Stimulated activated CD4-positive, alpha-beta T cell treated with anti-CD3 and anti-CD28 coated beads, Interleukin-4, amount 100 ng/mL, for 24 hours (primary cell): Measurements from ENCODE around the gene LGALS7B.
"Not testable (repeated sequence)": the region's sequence is repeated elsewhere in the genome, so short reads cannot be mapped to it uniquely, and the experiment has no call there.

Source experiments
- DNase-seq: peaks from one replicate; pipeline ENCODE4 v3.0.0-alpha.2; 2020

LGALS7B gene

DNA sequence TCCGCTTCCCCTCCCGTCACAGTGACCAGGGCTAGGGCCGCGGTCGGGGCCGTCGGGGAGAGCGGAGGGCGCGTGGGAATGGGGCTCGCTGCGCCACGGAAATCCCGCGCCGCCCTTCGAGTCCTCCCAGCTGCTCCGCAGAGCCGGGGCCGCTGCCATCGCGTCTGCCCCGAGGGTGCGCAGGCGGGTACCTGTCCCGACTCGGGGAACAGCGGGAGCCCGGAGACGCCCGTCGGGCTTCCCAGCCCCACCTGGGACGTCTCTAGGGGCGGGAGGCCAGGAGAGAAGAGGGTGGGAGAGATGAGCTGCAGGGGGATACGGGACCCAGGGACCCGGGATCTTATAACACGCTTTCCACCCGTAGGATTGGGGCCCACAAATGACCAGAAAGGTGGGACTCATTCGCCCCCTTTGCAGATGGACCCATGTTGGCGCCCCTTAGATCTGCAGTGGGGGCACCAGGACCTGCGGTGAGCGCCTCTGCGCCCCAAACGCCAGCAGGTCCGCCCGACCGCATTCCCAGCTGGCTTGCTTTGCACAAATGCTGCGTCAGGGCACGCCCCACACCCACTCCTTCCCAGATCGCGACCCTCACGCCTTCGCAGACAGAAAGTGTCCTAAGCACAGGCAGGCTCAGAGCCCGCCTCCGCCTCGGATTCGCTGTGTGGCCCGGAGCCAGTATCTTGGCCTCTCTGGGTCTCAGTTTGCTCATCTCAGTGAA, 18.6 kb upstream of the LGALS7B start:
- DNase-seq: not testable (repeated sequence)

DNA sequence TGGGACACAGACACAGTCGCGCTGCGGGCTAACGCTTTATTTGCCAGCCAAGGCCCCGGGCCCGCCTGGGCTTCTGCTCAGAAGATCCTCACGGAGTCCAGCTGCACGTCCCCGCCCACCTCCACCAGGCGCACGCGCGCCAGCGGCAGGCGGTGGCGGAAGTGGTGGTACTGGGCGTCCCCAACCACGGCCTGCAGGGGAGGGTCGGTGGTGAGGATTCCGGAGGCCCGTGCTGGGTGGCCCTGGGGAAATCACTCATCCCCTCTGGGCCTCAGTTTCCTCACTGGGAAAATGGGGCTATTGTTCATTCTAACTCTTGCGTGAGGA, 18.1 kb upstream of the LGALS7B start:
- DNase-seq: not testable (repeated sequence)

DNA sequence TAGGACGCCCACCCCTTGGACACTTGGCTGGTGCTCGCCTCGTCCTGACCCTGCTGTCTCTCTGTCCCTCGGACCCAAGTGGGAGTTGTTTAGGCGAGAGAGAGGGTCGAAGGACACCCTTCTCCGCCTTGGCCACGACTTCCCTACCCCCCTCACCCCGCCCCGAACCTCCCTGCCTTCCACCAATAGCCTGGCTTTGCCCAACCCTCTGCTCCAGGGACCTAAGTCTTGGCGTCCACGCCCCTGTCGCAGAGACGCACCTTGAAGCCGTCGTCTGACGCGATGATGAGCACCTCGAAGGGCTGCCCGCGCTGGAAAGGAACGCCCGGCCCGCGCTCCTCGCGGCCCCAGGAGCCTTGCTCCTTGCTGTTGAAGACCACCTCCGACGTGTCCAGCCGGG, 17.4 kb upstream of the LGALS7B start:
- not testable (repeated sequence) for DNase-seq

DNA sequence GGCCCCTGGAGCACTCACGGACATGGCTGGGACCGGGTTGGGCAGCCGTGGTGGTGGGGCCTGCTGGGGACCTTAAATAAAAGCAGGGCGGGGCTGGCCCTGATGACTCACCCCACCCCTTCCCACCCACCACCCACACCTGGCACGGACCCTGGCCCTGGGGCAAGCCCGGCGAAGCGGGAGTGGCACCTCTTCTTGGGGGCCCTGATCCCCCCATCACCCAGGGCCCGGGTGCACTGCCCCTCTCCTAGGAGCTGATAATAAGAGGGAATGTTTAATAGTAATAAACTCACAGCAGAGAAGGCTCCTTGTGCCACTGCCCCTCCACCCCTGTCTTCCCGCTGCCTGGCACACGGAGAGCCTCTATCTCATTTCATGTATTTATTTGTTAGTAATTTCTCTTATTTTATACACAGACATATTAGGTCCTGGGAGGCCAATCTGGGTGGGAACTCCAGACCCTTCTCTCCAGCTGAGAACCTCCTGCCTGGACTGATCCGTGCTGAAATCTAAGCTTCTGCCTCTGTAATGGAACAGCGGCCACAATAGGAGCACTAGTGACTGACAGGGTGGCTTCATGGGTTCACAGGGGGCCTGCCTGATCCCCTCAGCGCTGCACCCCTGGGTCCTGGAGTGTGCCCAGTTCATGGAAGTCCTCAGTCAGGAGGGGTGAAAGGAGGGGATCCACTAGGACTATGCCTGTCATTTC, 15.4 kb upstream of the LGALS7B start, which contains the start of gene LGALS7:
Gene LGALS7 (minus strand): TSS at position 49 of the 709 bp plus-strand sequence. CDS start 25 bp downstream, at position 24.
- no peak for DNase-seq

GRCh38 chr19:38774181-38774950, 14.6 kb upstream of the LGALS7B start:
- DNase-seq: no peak

DNA sequence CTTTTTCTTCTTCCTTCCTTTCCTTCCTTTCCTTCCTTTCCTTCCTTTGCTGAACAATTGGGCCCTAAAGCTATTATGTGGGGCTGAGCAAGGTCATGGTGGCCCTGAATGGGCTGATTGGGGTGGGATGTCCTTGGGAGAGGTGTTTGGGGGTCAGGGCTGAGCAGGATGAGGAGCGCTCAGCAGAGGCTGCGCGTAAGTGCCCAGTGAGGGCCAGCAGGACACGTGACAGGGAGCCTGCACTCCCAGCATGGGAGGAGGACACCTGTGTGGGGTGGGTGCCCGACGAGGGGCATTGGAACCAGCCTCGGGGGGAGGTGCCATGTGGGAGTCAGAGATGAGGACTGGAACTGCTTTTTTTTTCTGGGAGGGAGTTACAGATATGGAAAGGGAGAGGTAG, 10.3 kb upstream of the LGALS7B start:
- no peak for DNase-seq

DNA sequence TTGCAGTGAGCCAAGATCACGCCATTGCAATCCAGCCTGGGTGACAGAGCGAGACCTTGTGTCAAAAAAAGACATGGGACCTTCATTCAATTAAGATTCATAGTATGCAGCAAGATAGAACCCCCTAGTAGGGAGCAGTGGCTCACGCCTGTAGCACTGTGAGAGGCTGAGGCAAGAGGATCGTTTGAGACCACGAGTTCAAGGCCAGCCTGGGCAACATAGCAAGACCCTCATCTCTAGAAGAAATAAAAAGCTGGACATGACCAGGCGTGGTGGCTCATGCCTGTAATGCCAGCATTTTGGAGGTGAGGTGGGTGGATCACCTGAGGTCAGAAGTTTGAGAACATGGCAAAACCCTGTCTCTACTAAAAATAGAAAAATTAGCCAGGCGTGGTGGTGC, 8.6 kb upstream of the LGALS7B start:
- DNase-seq: no peak

- DNase-seq: no peak
Observed at GRCh38 chr19:38781058-38781457, 7.9 kb upstream of the LGALS7B start.

DNA sequence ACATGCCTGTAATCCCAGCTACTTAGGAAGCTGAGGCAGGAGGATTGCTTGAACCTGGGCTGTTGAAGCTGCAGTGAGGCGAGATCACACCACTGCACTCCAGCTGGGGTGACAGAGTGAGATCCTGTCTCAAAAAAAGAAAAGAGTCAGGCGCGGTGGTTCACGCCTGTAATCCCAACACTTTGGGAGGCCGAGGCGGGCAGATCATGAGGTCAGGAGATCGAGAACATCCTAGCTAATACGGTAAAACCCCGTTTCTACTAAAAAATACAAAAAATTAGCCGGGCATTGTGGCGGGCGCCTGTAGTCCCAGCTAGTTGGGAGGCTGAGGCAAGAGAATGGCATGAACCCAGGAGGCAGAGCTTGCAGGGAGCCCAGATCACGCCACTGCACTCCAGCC, 6.8 kb upstream of the LGALS7B start:
- not testable (repeated sequence) for DNase-seq

- DNase-seq: no peak
Observed at GRCh38 chr19:38784224-38784623, 4.8 kb upstream of the LGALS7B start.

- no peak for DNase-seq
Observed at GRCh38 chr19:38785187-38785699, 3.8 kb upstream of the LGALS7B start.

GRCh38 chr19:38786061-38786460, 2.9 kb upstream of the LGALS7B start:
- not testable (repeated sequence) for DNase-seq

DNA sequence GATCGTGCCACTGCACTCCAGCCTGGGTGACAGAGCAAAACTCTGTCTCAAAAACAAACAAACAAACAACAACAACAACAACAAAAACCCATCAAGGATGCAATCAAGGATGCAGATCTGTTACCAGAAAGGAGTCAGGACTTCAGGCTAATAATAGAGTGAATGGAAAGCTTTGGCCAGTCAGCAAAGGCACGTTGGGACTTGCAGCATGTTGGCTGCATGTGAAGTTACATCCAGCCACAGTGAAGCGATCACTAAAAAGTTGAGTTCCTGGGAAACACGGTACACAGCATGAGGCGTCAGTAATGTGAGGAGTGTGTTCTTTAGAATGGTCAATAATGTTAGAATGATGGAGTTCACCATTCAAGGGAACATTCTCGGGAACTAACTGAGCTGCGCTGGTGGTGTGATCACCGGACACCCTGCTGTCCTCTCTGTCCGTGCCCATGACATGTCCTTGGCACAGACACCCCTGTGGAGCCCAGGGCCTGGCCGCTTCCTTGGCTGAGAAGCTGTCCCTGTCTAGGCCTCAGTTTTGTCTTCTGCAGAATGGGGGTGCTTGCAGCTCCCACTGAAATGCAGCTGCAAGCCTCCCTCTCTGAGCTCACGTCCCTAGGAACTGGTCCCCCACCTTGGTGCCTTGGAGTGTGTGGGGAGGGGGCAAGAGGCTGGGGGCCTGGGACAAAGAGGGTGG, 2.3 kb upstream of the LGALS7B start:
- no peak for DNase-seq

DNA sequence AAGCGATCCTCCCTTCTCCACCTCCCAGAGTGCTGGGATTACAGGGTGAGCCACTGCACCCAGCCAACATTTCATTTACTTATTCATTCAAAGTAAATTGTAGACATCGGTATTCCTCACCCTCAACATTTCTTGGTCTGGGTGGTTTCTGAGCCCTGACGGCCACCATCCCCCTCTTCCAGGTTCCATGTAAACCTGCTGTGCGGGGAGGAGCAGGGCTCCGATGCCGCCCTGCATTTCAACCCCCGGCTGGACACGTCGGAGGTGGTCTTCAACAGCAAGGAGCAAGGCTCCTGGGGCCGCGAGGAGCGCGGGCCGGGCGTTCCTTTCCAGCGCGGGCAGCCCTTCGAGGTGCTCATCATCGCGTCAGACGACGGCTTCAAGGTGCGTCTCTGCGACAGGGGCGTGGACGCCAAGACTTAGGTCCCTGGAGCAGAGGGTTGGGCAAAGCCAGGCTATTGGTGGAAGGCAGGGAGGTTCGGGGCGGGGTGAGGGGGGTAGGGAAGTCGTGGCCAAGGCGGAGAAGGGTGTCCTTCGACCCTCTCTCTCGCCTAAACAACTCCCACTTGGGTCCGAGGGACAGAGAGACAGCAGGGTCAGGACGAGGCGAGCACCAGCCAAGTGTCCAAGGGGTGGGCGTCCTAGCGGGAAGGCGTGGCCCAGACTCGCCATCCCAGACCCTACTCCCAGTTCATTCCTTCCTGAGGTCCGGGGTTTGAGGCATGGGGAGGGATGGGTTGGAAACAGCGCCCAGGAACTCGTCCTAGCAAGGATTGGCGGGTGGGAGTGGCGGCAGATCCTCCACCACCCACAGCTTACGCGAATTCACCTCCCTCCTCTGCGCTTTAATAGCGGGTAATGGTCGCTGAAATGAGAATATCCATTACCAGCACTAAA, 1.8 kb downstream of the LGALS7B start:
- DNase-seq: not testable (repeated sequence)

DNA sequence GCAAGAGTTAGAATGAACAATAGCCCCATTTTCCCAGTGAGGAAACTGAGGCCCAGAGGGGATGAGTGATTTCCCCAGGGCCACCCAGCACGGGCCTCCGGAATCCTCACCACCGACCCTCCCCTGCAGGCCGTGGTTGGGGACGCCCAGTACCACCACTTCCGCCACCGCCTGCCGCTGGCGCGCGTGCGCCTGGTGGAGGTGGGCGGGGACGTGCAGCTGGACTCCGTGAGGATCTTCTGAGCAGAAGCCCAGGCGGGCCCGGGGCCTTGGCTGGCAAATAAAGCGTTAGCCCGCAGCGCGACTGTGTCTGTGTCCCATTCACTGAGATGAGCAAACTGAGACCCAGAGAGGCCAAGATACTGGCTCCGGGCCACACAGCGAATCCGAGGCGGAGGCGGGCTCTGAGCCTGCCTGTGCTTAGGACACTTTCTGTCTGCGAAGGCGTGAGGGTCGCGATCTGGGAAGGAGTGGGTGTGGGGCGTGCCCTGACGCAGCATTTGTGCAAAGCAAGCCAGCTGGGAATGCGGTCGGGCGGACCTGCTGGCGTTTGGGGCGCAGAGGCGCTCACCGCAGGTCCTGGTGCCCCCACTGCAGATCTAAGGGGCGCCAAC, 2.6 kb downstream of the LGALS7B start:
- DNase-seq: not testable (repeated sequence)

- DNase-seq: peak; percentile 25
Observed at GRCh38 chr19:38792250-38793111, 3.5 kb downstream of the LGALS7B start.

- no peak for DNase-seq
Observed at GRCh38 chr19:38793177-38793576, 4.2 kb downstream of the LGALS7B start.

DNA sequence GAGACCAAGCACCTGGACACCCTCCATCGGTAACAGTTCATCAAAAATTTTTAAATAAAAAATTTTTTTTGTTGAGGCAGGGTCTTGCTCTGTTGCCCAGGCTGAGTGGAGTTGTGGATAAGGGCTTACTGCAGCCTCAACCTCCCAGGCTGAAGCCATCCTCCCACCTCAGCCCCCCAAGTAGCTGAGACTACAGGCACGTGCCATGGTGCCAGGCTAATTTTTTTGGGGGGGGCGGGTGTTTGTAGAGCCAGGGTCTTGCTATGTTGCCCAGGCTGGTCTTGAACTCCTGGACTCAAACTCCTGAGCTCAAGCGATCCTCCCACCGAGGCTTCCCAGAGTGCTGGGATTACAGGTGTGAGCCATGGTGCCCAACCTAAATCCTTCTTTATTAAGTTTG, 4.7 kb downstream of the LGALS7B start:
- DNase-seq: no peak

GRCh38 chr19:38795549-38795948, 6.5 kb downstream of the LGALS7B start:
- no peak for DNase-seq

GRCh38 chr19:38796154-38796553, 7.2 kb downstream of the LGALS7B start:
- no peak for DNase-seq
